HepG2 (cell line): Measurements from ENCODE around the gene CDC26. TPM values are rescaled to one million over a fixed set of nuclear protein-coding genes. Genes with fewer than 3 reads are reported as not detected.

Experiments
- ATAC-seq: fragments of 200-7000 bp; cut with Tn5 transposase; 3 replicates; pipeline ENCODE4 v1.9.1; 2020; ENCODE audit warnings: mild to moderate bottlenecking, moderate library complexity
- BruUV-seq: library from RNA; stranded (reverse); fragments of 400-500 nt; replicated peaks from 2 replicates; lab custom pipeline; 2021; lab: Mats Ljungman, UMichigan
- CTCF ChIA-PET: fragments of 300-600 bp; formaldehyde crosslinking; extraction: SDS; loops from one replicate; lab custom pipeline; 2021; ENCODE audit warnings: low total read pairs, inconsistent platforms, low intra/inter-chr PET ratio; lab: Yijun Ruan, JAX
- POLR2A ChIA-PET: fragments of 350-600 bp; sonication (Branson Sonifier 250); formaldehyde crosslinking; loops from one replicate; lab custom pipeline; 2020; ENCODE audit warnings: antibody characterized with exemption, inconsistent platforms; lab: Yijun Ruan, JAX
- DNase-seq: peaks from one replicate; pipeline ENCODE4 v3.0.0-alpha.2; 2015; ENCODE audit warnings: low spot score
- FAIRE-seq: peaks from 3 replicates; lab custom pipeline; 2011; peaks lifted over from hg19 to GRCh38; lab: Jason Lieb, UNC
- H2AFZ ChIP-seq: one replicate; pipeline ENCODE4 v1.6.1; 2011; ENCODE audit warnings: low read length, inconsistent platforms
- H3K27ac ChIP-seq: fragments of 300-600 bp; 3 replicates; pipeline ENCODE4 v1.8.0; 2011; ENCODE audit warnings: mixed run types, mild to moderate bottlenecking, mixed read lengths, low read length, inconsistent platforms; ENCODE audit not compliant: insufficient read depth; ENCODE audit errors: extremely low read length
- H3K27me3 ChIP-seq, 2 experiments: fragments of 200-600 bp in 1 of 2; 2 replicates in 1 of 2; 3 replicates in 1 of 2; pipeline versions ENCODE4 v1.6.0 to v1.8.0; 2011; ENCODE audit warnings: low read length in 2 of 2, mild to moderate bottlenecking in 2 of 2, moderate library complexity in 2 of 2, inconsistent platforms in 1 of 2; ENCODE audit not compliant: insufficient read depth in 2 of 2, control insufficient read depth in 1 of 2
- H3K36me3 ChIP-seq, 2 experiments: fragments of 200-600 bp in 1 of 2; replicated peaks in 1 of 2; 2 replicates in 1 of 2; 3 replicates in 1 of 2; pipeline versions ENCODE4 v1.5.1 to v1.8.0; 2011; ENCODE audit warnings: low read length in 2 of 2, inconsistent platforms in 1 of 2; ENCODE audit not compliant: insufficient read depth in 2 of 2, control insufficient read depth in 1 of 2
- H3K4me1 ChIP-seq: 2 replicates; pipeline ENCODE4 v1.5.1; 2012; ENCODE audit warnings: low read length, inconsistent platforms; ENCODE audit not compliant: insufficient read depth
- H3K4me2 ChIP-seq: 2 replicates; pipeline ENCODE4 v1.6.0; 2011; ENCODE audit warnings: low read depth, low read length, inconsistent platforms
- H3K4me3 ChIP-seq, 3 experiments: fragments of 200-600 bp in 1 of 3; sonication (generic), shearing (Covaris generic) in 1 of 3; replicated peaks in 1 of 3; 2 replicates each; pipeline ENCODE4 v1.5.1; 2011 to 2016; ENCODE audit warnings: low read length in 3 of 3, inconsistent platforms in 2 of 3, low read depth in 2 of 3, mild to moderate bottlenecking in 2 of 3, control low read depth in 1 of 3, mixed read lengths in 1 of 3; ENCODE audit not compliant: insufficient read depth in 1 of 3
- H3K79me2 ChIP-seq: one replicate; pipeline ENCODE4 v1.6.1; 2011; ENCODE audit warnings: low read length, inconsistent platforms; ENCODE audit not compliant: insufficient read depth
- H3K9ac ChIP-seq: 2 replicates; pipeline ENCODE4 v1.6.0; 2011; ENCODE audit warnings: mild to moderate bottlenecking, low read depth, low read length, inconsistent platforms; ENCODE audit not compliant: insufficient read depth
- H3K9me3 ChIP-seq: 2 replicates; pipeline ENCODE4 v1.5.1; 2012; ENCODE audit warnings: mild to moderate bottlenecking, low read length
- H4K20me1 ChIP-seq: 2 replicates; pipeline ENCODE4 v1.6.0; 2011; ENCODE audit warnings: inconsistent platforms, mild to moderate bottlenecking, low read length, moderate library complexity; ENCODE audit not compliant: insufficient read depth
- ATM ChIP-seq: fragments of 450-650 bp; IDR thresholded peaks from 2 replicates; pipeline ENCODE4 v1.7.1; 2017; ENCODE audit warnings: mild to moderate bottlenecking, borderline replicate concordance
- DPF2 ChIP-seq: sonication (generic); formaldehyde crosslinking; IDR thresholded peaks from 2 replicates; pipeline ENCODE4 v1.4.0; 2020; ENCODE audit warnings: mild to moderate bottlenecking, low read depth, missing genetic modification reagents, borderline replicate concordance
- FOXJ3 ChIP-seq: sonication (generic); formaldehyde crosslinking; IDR thresholded peaks from 2 replicates; pipeline ENCODE4 v1.4.0; 2020; ENCODE audit warnings: missing genetic modification reagents, mild to moderate bottlenecking, borderline replicate concordance
- PHB2 ChIP-seq: fragments of 450-650 bp; IDR thresholded peaks from 2 replicates; pipeline ENCODE4 v1.6.1; 2018; ENCODE audit not compliant: partially characterized antibody
- PHF8 ChIP-seq: sonication (generic); formaldehyde crosslinking; IDR thresholded peaks from 2 replicates; pipeline ENCODE4 v1.5.0; 2020; ENCODE audit warnings: missing genetic modification reagents
- SCMH1 ChIP-seq: sonication (generic); formaldehyde crosslinking; IDR thresholded peaks from 2 replicates; pipeline ENCODE4 v1.9.0; 2021; ENCODE audit warnings: missing genetic modification reagents, mild to moderate bottlenecking, borderline replicate concordance
- ZNF33A ChIP-seq: sonication (generic); formaldehyde crosslinking; IDR thresholded peaks from 2 replicates; pipeline ENCODE4 v1.5.1; 2020; ENCODE audit warnings: missing genetic modification reagents, mild to moderate bottlenecking, moderate library complexity, borderline replicate concordance
- ZNF430 ChIP-seq: sonication (generic); formaldehyde crosslinking; IDR thresholded peaks from 2 replicates; pipeline ENCODE4 v1.9.0; 2021; ENCODE audit warnings: mild to moderate bottlenecking, missing genetic modification reagents
- ZNF484 ChIP-seq: sonication (generic); formaldehyde crosslinking; IDR thresholded peaks from 2 replicates; pipeline ENCODE4 v1.5.1; 2020; ENCODE audit warnings: mild to moderate bottlenecking, low read depth, missing genetic modification reagents, borderline replicate concordance
- WGBS: methylation state at CpG from one replicate; pipeline ENCODE4 v1.1.6; 2017; ENCODE audit warnings: low lambda C conversion rate; 5-methylcytosine and 5-hydroxymethylcytosine counted together
- in situ Hi-C: cut with HindIII; loops from 2 replicates; pipeline ENCODE4 v1.10.0; 2017; ENCODE audit warnings: low pct_unique_long_range_greater_than_20kb; ENCODE audit not compliant: extremely low pct_ligation_motif_present
- intact Hi-C: fragments of 100-400 bp; cut with micrococcal nuclease; formaldehyde crosslinking; loops from one replicate; pipeline ENCODE4 v1.10.0; 2022; ENCODE audit not compliant: unreplicated experiment
- polyA plus RNA-seq, 8 experiments: library from polyadenylated mRNA; depleted of rRNA in 3 of 8; stranded (reverse) in 7 of 8; unstranded in 1 of 8; fragments of >200 nt; fragmentation: Illumina TruSeq in 4 of 8; extraction: Trizol in 4 of 8; gene quantifications; 2 replicates each; pipeline versions ENCODE4 v1.2.1 to v1.2.3, GENCODE V29; 2011 to 2016; ENCODE audit warnings: low read depth in 4 of 8, missing spikeins in 1 of 8, mixed read lengths in 1 of 8; ENCODE audit not compliant: insufficient read depth in 1 of 8
- total RNA-seq, 5 experiments: library from RNA; depleted of rRNA; stranded (reverse); fragments of >200 nt; fragmentation: Illumina TruSeq; extraction: Trizol; gene quantifications; 2 replicates each; pipeline ENCODE4 v1.2.3, GENCODE V29; 2016; ENCODE audit warnings: low read depth in 1 of 5
- TF ChIP-seq, protein P1 (sequence below): sonication (generic); formaldehyde crosslinking; IDR thresholded peaks from 2 replicates; pipeline ENCODE4 v1.4.0; 2020; ENCODE audit warnings: mild to moderate bottlenecking, missing genetic modification reagents, borderline replicate concordance
- TF ChIP-seq, protein P2 (sequence below): sonication (generic); formaldehyde crosslinking; IDR thresholded peaks from 2 replicates; pipeline ENCODE4 v1.4.0; 2020; ENCODE audit warnings: missing genetic modification reagents; ENCODE audit errors: not compliant biosample characterization
- TF ChIP-seq, protein P3 (sequence below): sonication (generic); formaldehyde crosslinking; IDR thresholded peaks from 2 replicates; pipeline ENCODE4 v1.5.0; 2020; ENCODE audit warnings: missing genetic modification reagents, mild to moderate bottlenecking, borderline replicate concordance
- TF ChIP-seq, protein P4 (sequence below): sonication (generic); formaldehyde crosslinking; IDR thresholded peaks from 2 replicates; pipeline ENCODE4 v1.4.0; 2020; ENCODE audit warnings: mild to moderate bottlenecking, low read depth, missing genetic modification reagents
- TF ChIP-seq, protein P5 (sequence below): sonication (generic); formaldehyde crosslinking; IDR thresholded peaks from 2 replicates; pipeline ENCODE4 v1.4.0; 2020; ENCODE audit warnings: missing genetic modification reagents, borderline replicate concordance
- TF ChIP-seq, protein P6 (sequence below): sonication (generic); formaldehyde crosslinking; IDR thresholded peaks from 2 replicates; pipeline ENCODE4 v1.8.0; 2023; ENCODE audit warnings: mild to moderate bottlenecking, missing genetic modification reagents

The CDC26 gene
- total and polyA plus RNA-seq, 2 of the 13 experiments (the other 11 are each of a cell fraction or from before 2014, with no cell fraction given): 26.6 to 57.9 TPM

DNA sequence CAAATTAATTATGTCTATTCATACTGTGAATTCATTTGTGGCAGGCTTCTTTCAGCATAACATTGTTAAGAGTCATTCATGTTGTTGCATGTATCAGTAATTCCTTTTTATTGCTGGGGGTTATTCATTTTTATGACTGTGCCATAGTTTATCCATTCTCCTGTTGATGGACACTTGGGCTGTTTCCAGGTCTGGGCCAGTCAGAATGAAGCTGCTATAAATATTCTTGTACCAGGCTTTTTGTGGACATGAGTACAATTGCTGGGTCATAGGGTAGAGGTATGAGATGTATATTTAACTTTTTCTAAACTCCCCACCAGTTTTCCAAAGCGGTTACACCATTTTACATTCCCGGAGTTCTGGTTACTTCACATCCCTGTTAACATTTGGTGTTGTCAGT is 13.7 kb upstream of the CDC26 start:
- CTCF ChIA-PET: no interaction called here
- no TSS peak for BruUV-seq
- TF ChIP-seq, protein P1, sequence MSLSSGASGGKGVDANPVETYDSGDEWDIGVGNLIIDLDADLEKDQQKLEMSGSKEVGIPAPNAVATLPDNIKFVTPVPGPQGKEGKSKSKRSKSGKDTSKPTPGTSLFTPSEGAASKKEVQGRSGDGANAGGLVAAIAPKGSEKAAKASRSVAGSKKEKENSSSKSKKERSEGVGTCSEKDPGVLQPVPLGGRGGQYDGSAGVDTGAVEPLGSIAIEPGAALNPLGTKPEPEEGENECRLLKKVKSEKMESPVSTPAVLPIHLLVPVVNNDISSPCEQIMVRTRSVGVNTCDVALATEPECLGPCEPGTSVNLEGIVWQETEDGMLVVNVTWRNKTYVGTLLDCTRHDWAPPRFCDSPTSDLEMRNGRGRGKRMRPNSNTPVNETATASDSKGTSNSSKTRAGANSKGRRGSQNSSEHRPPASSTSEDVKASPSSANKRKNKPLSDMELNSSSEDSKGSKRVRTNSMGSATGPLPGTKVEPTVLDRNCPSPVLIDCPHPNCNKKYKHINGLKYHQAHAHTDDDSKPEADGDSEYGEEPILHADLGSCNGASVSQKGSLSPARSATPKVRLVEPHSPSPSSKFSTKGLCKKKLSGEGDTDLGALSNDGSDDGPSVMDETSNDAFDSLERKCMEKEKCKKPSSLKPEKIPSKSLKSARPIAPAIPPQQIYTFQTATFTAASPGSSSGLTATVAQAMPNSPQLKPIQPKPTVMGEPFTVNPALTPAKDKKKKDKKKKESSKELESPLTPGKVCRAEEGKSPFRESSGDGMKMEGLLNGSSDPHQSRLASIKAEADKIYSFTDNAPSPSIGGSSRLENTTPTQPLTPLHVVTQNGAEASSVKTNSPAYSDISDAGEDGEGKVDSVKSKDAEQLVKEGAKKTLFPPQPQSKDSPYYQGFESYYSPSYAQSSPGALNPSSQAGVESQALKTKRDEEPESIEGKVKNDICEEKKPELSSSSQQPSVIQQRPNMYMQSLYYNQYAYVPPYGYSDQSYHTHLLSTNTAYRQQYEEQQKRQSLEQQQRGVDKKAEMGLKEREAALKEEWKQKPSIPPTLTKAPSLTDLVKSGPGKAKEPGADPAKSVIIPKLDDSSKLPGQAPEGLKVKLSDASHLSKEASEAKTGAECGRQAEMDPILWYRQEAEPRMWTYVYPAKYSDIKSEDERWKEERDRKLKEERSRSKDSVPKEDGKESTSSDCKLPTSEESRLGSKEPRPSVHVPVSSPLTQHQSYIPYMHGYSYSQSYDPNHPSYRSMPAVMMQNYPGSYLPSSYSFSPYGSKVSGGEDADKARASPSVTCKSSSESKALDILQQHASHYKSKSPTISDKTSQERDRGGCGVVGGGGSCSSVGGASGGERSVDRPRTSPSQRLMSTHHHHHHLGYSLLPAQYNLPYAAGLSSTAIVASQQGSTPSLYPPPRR (CRISPR knock-in tag): no peak
- TF ChIP-seq, protein P2, sequence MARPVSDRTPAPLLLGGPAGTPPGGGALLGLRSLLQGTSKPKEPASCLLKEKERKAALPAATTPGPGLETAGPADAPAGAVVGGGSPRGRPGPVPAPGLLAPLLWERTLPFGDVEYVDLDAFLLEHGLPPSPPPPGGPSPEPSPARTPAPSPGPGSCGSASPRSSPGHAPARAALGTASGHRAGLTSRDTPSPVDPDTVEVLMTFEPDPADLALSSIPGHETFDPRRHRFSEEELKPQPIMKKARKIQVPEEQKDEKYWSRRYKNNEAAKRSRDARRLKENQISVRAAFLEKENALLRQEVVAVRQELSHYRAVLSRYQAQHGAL (CRISPR knock-in tag): no peak
- no peak for TF ChIP-seq FOXJ3
- TF ChIP-seq, protein P3, sequence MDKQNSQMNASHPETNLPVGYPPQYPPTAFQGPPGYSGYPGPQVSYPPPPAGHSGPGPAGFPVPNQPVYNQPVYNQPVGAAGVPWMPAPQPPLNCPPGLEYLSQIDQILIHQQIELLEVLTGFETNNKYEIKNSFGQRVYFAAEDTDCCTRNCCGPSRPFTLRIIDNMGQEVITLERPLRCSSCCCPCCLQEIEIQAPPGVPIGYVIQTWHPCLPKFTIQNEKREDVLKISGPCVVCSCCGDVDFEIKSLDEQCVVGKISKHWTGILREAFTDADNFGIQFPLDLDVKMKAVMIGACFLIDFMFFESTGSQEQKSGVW (CRISPR knock-in tag): no peak
- TF ChIP-seq ZNF430 (CRISPR knock-in tag): no peak
- no peak for TF ChIP-seq PHF8
- TF ChIP-seq, protein P4, sequence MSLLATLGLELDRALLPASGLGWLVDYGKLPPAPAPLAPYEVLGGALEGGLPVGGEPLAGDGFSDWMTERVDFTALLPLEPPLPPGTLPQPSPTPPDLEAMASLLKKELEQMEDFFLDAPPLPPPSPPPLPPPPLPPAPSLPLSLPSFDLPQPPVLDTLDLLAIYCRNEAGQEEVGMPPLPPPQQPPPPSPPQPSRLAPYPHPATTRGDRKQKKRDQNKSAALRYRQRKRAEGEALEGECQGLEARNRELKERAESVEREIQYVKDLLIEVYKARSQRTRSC (CRISPR knock-in tag): no peak
- no peak for TF ChIP-seq ZNF33A (CRISPR knock-in tag)
- no peak for TF ChIP-seq ZNF484 (CRISPR knock-in tag)
- TF ChIP-seq DPF2 (CRISPR knock-in tag): no peak
- TF ChIP-seq PHB2: no peak
- no peak for TF ChIP-seq ATM
- TF ChIP-seq SCMH1 (CRISPR knock-in tag): no peak
- TF ChIP-seq, protein P5, sequence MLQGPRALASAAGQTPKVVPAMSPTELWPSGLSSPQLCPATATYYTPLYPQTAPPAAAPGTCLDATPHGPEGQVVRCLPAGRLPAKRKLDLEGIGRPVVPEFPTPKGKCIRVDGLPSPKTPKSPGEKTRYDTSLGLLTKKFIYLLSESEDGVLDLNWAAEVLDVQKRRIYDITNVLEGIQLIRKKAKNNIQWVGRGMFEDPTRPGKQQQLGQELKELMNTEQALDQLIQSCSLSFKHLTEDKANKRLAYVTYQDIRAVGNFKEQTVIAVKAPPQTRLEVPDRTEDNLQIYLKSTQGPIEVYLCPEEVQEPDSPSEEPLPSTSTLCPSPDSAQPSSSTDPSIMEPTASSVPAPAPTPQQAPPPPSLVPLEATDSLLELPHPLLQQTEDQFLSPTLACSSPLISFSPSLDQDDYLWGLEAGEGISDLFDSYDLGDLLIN (CRISPR knock-in tag): no peak
- TF ChIP-seq, protein P6, sequence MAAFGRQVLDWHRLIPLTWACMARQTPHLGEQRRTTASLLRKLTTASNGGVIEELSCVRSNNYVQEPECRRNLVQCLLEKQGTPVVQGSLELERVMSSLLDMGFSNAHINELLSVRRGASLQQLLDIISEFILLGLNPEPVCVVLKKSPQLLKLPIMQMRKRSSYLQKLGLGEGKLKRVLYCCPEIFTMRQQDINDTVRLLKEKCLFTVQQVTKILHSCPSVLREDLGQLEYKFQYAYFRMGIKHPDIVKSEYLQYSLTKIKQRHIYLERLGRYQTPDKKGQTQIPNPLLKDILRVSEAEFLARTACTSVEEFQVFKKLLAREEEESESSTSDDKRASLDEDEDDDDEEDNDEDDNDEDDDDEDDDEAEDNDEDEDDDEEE (CRISPR knock-in tag): no peak

More for the DNA sequence above, 13.7 kb upstream of the CDC26 start:
- H3K9ac ChIP-seq: no peak overlapping the region
- POLR2A ChIA-PET: no interaction called here
- H3K27ac ChIP-seq: no peak overlapping the region
- no peak for FAIRE-seq
- H2AFZ ChIP-seq: no peak overlapping the region
- H3K4me1 ChIP-seq: no peaks in the 10 kb centered on the region
- in situ Hi-C loops (no loop called here), intact Hi-C loops (no loop called here)
- ATAC-seq: no peak
- H3K4me2 ChIP-seq: no peak overlapping the region
- no peaks in the 10 kb centered on the region for H3K27me3 ChIP-seq
- no peaks in the 10 kb centered on the region for H3K9me3 ChIP-seq
- no peak for DNase-seq
- H3K4me3 ChIP-seq: no peak overlapping the region
- WGBS: 96% methylated on average over 2 of the region's 2 CpGs
- H3K36me3 ChIP-seq: peaks cover 31 to 86% of the 10 kb centered on the region in 2 experiments
- no peaks in the 10 kb centered on the region for H4K20me1 ChIP-seq
- no peaks in the 10 kb centered on the region for H3K79me2 ChIP-seq
